Measurements from ENCODE around the gene MEFV.

GRCh38 chr16:3193221-3194212 lies 62.9 kb downstream of the MEFV start:
- TF ChIP-seq CTCF (IDR thresholded peaks at IDR 0.05) (no peak), ZFX (IDR thresholded peaks at IDR 0.05; ENCODE audit: borderline replicate concordance) (no peak)

Data from 22Rv1 (cell line).